ENCODE data around the gene MIB2. TPM values are rescaled to one million over a fixed set of nuclear protein-coding genes. Genes with fewer than 3 reads are reported as not detected.

Gene MIB2
- total RNA-seq, 1 donor from 2014 or later, result 7.5 TPM

DNA sequence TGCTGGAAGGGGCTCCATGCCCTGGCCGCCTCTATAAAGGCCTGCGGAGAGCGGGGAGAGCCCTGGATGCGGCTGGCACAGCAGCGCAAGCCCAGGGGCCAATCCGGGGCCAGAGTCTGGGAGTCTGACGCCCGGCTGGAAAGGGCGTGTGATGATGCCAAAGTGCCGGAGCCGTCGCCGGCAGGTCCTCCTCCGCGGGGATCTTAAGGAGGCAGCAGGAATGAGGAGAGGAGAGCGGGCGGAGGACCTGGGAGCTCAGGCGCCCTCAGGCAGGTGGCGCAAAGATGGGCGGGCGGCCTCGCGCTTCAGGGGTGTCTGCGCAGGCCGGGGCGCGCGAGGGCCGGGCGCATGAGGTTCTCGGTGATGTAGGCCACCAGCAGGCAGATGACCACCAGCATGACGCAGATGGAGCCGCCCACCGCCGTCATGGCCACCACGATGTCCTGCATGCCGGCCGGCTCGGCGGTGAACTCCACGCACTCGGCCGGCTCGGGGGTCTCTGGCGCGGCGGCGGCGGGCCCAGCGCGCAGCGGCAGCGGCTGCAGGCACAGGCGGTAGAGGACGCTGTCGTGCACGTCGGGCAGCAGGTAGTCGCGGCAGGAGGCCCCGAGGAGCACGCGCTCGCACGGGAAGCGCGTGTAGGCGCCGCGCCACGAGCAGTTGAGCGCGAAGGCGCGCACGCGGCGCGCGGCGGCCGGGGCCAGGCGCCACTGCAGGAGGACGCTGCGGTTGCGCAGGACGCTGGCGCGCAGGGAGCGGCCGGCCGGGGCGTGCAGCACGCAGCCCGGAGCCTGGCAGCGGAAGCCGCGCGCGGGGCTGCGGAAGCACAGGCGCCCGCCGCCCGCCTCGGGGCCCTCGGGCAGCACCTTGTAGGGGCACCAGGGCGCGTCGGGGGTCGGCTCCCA is 16.0 kb upstream of the MIB2 start:
- Mint-ChIP-seq H3K4me3 (peak overlapping the region; percentile 83), H3K36me3 (no peaks in the 10 kb centered on the region), H3K4me1 (peaks cover 9% of the 10 kb centered on the region), H3K27me3 (ENCODE audit: insufficient read depth, low read depth) (peaks cover 13% of the 10 kb centered on the region), H3K9me3 (no peaks in the 10 kb centered on the region), H3K27ac (no peak overlapping the region)
- Histone ChIP-seq H3K79me2 (ENCODE audit: low read depth) (no peaks in the 10 kb centered on the region), H3K9me3 (ENCODE audit: low read depth) (no peaks in the 10 kb centered on the region), H3K36me3 (no peaks in the 10 kb centered on the region), H3K9ac (no peak overlapping the region), H3K4me1 (peaks cover 10% of the 10 kb centered on the region), H3K4me3 (peak overlapping the region; percentile 42), H3K4me2 (peak overlapping the region; percentile 73), H3F3A (ENCODE audit: low read depth) (peaks cover 37% of the 10 kb centered on the region), H3K27me3 (peaks cover 80% of the 10 kb centered on the region), H4K20me1 (ENCODE audit: low read depth) (peaks cover 21% of the 10 kb centered on the region), H2AFZ (replicated peaks) (peak overlapping the region; percentile 82), H3K27ac (no peak overlapping the region)
- TF ChIP-seq EZH2phosphoT487 (IDR thresholded peaks at IDR 0.05) (peak; percentile 51), EZH2 (IDR thresholded peaks at IDR 0.05) (peak; percentile 62)
- TF ChIP-seq, protein P1, sequence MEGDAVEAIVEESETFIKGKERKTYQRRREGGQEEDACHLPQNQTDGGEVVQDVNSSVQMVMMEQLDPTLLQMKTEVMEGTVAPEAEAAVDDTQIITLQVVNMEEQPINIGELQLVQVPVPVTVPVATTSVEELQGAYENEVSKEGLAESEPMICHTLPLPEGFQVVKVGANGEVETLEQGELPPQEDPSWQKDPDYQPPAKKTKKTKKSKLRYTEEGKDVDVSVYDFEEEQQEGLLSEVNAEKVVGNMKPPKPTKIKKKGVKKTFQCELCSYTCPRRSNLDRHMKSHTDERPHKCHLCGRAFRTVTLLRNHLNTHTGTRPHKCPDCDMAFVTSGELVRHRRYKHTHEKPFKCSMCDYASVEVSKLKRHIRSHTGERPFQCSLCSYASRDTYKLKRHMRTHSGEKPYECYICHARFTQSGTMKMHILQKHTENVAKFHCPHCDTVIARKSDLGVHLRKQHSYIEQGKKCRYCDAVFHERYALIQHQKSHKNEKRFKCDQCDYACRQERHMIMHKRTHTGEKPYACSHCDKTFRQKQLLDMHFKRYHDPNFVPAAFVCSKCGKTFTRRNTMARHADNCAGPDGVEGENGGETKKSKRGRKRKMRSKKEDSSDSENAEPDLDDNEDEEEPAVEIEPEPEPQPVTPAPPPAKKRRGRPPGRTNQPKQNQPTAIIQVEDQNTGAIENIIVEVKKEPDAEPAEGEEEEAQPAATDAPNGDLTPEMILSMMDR (IDR thresholded peaks at IDR 0.05), result peak; percentile 48
- peak; percentile 78 for DNase-seq (ENCODE audit: low spot score)

DNA sequence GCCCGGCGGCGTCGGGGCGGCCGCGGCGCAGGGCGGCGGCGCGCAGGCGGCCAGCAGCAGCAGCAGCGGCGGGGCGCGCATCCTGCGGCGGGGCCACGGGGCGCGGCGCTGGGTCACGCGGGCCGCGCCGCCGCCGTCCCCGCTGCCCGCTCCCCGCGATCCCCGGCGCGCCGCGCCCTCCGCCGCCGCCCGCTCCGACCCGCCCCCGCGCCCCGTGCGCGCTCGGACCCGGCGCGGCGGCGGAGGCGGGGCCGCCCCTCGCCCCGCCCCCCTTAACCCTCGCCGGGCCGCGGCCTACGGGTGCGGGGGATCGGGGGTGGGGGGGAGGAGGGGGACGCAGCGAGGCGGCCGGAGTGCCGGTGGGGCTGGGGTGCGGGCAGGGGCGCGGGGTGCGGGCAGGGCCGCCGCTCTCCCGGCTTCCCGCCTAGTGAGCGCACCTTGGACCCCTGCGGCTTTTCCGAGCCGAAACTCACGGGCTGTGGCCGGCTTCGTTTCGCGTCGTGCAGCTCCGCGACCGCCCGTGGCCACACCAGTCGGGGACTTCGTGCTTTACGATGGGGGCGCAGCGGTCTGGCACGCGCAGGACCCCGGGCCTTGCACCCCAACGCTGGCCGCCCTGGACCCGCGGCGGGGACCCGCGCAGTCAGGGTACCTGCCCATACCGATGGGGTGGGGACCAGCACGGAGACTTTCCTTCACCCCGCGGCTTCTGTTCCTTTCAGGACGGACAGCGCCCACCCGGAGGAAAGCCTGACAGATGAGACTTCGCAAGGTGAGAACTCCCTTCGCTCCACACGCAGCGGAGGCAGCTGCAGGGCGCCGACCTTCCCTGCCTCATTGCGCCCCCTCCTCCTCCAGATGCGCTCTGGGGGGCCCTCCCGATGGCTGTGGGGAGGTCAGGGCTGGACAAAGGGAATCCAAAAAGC is 15.1 kb upstream of the MIB2 start, which contains the start of gene FNDC10:
FNDC10 (minus strand) TSS at position 201 of the 926 bp plus-strand sequence; CDS start at position 81, 120 bp downstream.
- H3K36me3 ChIP-seq, result no peaks in the 10 kb centered on the region
- peak; percentile 63 for DNase-seq (ENCODE audit: low spot score)
- H3K27me3 ChIP-seq, result peaks cover 80% of the 10 kb centered on the region
- TF ChIP-seq, protein P1 (IDR thresholded peaks at IDR 0.05), result no peak
- TF ChIP-seq EZH2 (IDR thresholded peaks at IDR 0.05) (peak; percentile 76), EZH2phosphoT487 (IDR thresholded peaks at IDR 0.05) (peak; percentile 48)
- no peak within 1 kb of the TSS for H3K27ac ChIP-seq
- H3K9me3 ChIP-seq (ENCODE audit: low read depth), result no peaks in the 10 kb centered on the region
- H3K4me1 ChIP-seq, result peaks cover 10% of the 10 kb centered on the region
- peaks cover 30% of the 10 kb centered on the region for H3F3A ChIP-seq (ENCODE audit: low read depth)
- Mint-ChIP-seq H3K36me3 (no peaks in the 10 kb centered on the region), H3K4me1 (peaks cover 9% of the 10 kb centered on the region), H3K27ac (no peak within 1 kb of the TSS), H3K4me3 (peak within 1 kb of the TSS; percentile 83), H3K27me3 (ENCODE audit: insufficient read depth, low read depth) (peaks cover 16% of the 10 kb centered on the region), H3K9me3 (no peaks in the 10 kb centered on the region)
- peak within 1 kb of the TSS; percentile 56 for H3K4me3 ChIP-seq
- no peak within 1 kb of the TSS for H3K9ac ChIP-seq
- H4K20me1 ChIP-seq (ENCODE audit: low read depth), result peaks cover 21% of the 10 kb centered on the region
- peak within 1 kb of the TSS; percentile 87 for H3K4me2 ChIP-seq
- peak within 1 kb of the TSS; percentile 82 for H2AFZ ChIP-seq (replicated peaks)
- H3K79me2 ChIP-seq (ENCODE audit: low read depth), result no peaks in the 10 kb centered on the region

DNA sequence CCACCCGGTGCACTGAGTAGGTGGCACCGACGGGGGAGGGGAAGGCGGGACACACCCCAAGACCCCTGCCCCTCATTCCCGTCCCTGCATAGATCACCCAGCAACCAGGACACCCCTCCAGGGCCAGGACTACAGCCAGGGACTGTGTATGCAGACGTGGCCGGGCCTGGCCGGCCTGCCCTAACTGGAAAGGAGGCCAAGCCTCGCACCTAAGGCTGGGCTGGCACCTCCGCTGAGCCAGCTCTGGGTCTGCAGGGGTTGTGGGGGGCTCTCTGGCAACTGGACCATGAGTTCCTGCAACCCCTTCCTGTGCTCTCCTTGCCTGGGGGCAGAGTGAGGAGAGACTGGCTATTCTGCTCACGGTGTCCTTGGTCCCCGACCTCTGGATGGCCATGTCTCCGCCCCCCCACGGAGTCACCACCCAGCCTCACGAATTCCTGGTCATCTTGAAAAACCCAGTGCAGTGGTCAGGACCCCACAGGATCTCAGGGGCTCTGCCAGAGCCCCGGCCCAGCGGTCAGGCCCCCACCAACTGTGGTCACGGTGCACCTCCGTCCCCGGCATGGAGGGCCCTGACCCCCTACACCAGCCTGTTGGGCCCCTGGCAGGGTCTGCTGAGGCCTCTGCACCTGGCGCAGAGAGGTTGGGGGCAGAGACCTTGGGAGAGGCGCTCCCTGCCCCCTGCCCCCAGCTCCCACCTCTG is 14.3 kb upstream of the MIB2 start:
- Mint-ChIP-seq H3K27me3 (ENCODE audit: insufficient read depth, low read depth) (peaks cover 16% of the 10 kb centered on the region), H3K4me1 (peaks cover 9% of the 10 kb centered on the region), H3K36me3 (no peaks in the 10 kb centered on the region), H3K27ac (no peak overlapping the region), H3K9me3 (no peaks in the 10 kb centered on the region), H3K4me3 (peak overlapping the region; percentile 81)
- Histone ChIP-seq H3K9me3 (ENCODE audit: low read depth) (no peaks in the 10 kb centered on the region), H4K20me1 (ENCODE audit: low read depth) (peaks cover 21% of the 10 kb centered on the region), H3K27me3 (peaks cover 77% of the 10 kb centered on the region), H3K27ac (no peak overlapping the region), H3K4me3 (peak overlapping the region; percentile 56), H3K36me3 (no peaks in the 10 kb centered on the region), H3K9ac (no peak overlapping the region), H2AFZ (replicated peaks) (no peak overlapping the region), H3F3A (ENCODE audit: low read depth) (peaks cover 24% of the 10 kb centered on the region), H3K4me1 (peaks cover 10% of the 10 kb centered on the region), H3K79me2 (ENCODE audit: low read depth) (no peaks in the 10 kb centered on the region), H3K4me2 (peak overlapping the region; percentile 87)
- DNase-seq (ENCODE audit: low spot score), result no peak
- TF ChIP-seq, protein P1 (IDR thresholded peaks at IDR 0.05), result no peak
- peak; percentile 10 for TF ChIP-seq EZH2phosphoT487 (IDR thresholded peaks at IDR 0.05)
- TF ChIP-seq EZH2 (IDR thresholded peaks at IDR 0.05), result peak; percentile 57

All from neural progenitor cell (in vitro differentiated cells).